Regular cardiac myocyte (primary cell): ENCODE measurements around the gene CAPSL. TPM values are rescaled to one million over a fixed set of nuclear protein-coding genes. Genes with fewer than 3 reads are reported as not detected.

Experiments
- total RNA-seq: library from RNA; depleted of rRNA; stranded (reverse); fragments of >200 nt; gene quantifications from 2 replicates; pipeline ENCODE4 v1.2.3, GENCODE V29; 2014

CAPSL gene
- not detected in 2 replicates for total RNA-seq

GRCh38 chr5:35938568-35939227 lies at the start of gene CAPSL:
CAPSL (minus strand) TSS chr5:35938622; CDS start chr5:35921120, 17,502 bp downstream.

GRCh38 chr5:35856765-35857351 lies 81.6 kb downstream of the CAPSL start, which contains the start of gene IL7R:
IL7R (plus strand) TSS chr5:35856891; CDS start chr5:35856978, 87 bp downstream.

Other genes with a start within 250 kb of the CAPSL start
- gene IL7R, start 81.7 kb downstream of the CAPSL start, total RNA-seq, result 2.3 and 13.2 TPM in 2 replicates
- not detected in 2 replicates for gene UGT3A1, start 52.8 kb upstream of the CAPSL start, total RNA-seq
- gene UGT3A2, start 128.3 kb upstream of the CAPSL start, total RNA-seq, result not detected in 2 replicates
- 15.1 and 27.6 TPM in 2 replicates for gene LMBRD2, start 213.3 kb upstream of the CAPSL start, total RNA-seq
- gene SKP2, start 213.5 kb upstream of the CAPSL start, total RNA-seq, result 33.8 and 45.8 TPM in 2 replicates